GM19468 (cell line): ENCODE measurements around the gene RSPH1.
"Not testable (repeated sequence)": the region's sequence is repeated elsewhere in the genome, so short reads cannot be mapped to it uniquely, and the experiment has no call there.

Experiments used
- ATAC-seq: cut with Tn5 transposase; IDR thresholded peaks from one replicate; pipeline ENCODE4 v1.9.1; 2021; ENCODE audit warnings: mild to moderate bottlenecking, moderate library complexity, moderate number of reproducible peaks; ENCODE audit not compliant: unreplicated experiment; ENCODE audit errors: extremely low read depth

RSPH1 gene

GRCh38 chr21:42489991-42490390, 6.0 kb downstream of the RSPH1 start:
- ATAC-seq: no peak

- ATAC-seq: no peak
Observed at GRCh38 chr21:42489006-42489563, 6.9 kb downstream of the RSPH1 start.

GRCh38 chr21:42486531-42486930, 9.5 kb downstream of the RSPH1 start:
- no peak for ATAC-seq

- no peak for ATAC-seq
Observed at GRCh38 chr21:42486072-42486471, 10.0 kb downstream of the RSPH1 start.

GRCh38 chr21:42484966-42485365, 11.1 kb downstream of the RSPH1 start:
- ATAC-seq: no peak

- no peak for ATAC-seq
Observed at GRCh38 chr21:42481169-42481568, 14.9 kb downstream of the RSPH1 start.

- no peak for ATAC-seq
Observed at GRCh38 chr21:42480736-42481135, 15.3 kb downstream of the RSPH1 start.

GRCh38 chr21:42479582-42479981, 16.4 kb downstream of the RSPH1 start:
- no peak for ATAC-seq

GRCh38 chr21:42478504-42478903, 17.5 kb downstream of the RSPH1 start:
- no peak for ATAC-seq

- ATAC-seq: no peak
Observed at GRCh38 chr21:42476388-42477331, 19.4 kb downstream of the RSPH1 start.

GRCh38 chr21:42475526-42476387, 20.3 kb downstream of the RSPH1 start:
- no peak for ATAC-seq

GRCh38 chr21:42475036-42475435, 21.0 kb downstream of the RSPH1 start:
- ATAC-seq: no peak

- peak; percentile 28 for ATAC-seq
Observed at GRCh38 chr21:42474043-42474831, 21.8 kb downstream of the RSPH1 start.

GRCh38 chr21:42473498-42474042, 22.5 kb downstream of the RSPH1 start:
- ATAC-seq: no peak

GRCh38 chr21:42472521-42472920, 23.5 kb downstream of the RSPH1 start:
- no peak for ATAC-seq

- no peak for ATAC-seq
Observed at GRCh38 chr21:42471716-42472330, 24.2 kb downstream of the RSPH1 start.

- ATAC-seq: no peak
Observed at GRCh38 chr21:42471206-42471605, 24.8 kb downstream of the RSPH1 start.

- ATAC-seq: not testable (repeated sequence)
Observed at GRCh38 chr21:42469726-42470125, 26.3 kb downstream of the RSPH1 start.

- no peak for ATAC-seq
Observed at GRCh38 chr21:42469272-42469671, 26.8 kb downstream of the RSPH1 start.
